ENCODE results near the gene CYTH3. TPM values are rescaled to one million over a fixed set of nuclear protein-coding genes. Genes with fewer than 3 reads are reported as not detected.

Gene CYTH3
- total and polyA plus RNA-seq, 2 donors (not counting 3 experiments of a cell fraction or from before 2014, with no cell fraction given), result 8.6 to 11.2 TPM

- dilution Hi-C loops (cut with MboI; ENCODE audit: extremely low pct_ligation_motif_present, low sequenced_read_pairs), result no loop called here
- FAIRE-seq, result no peak
- POLR2A ChIA-PET, result no interaction called here
Measured at GRCh38 chr7:6182993-6183392, 89.4 kb downstream of the CYTH3 start.

More at GRCh38 chr7:6182993-6183392, 89.4 kb downstream of the CYTH3 start:
- Histone ChIP-seq H3K4me3 (replicated peaks in 1 of 3; ENCODE audit: insufficient read depth in 1 of 3, low read depth in 1 of 3, low read length in 3 of 3) (no peak overlapping the region), H3K27me3 (ENCODE audit: control insufficient read depth in 2 of 2, insufficient read depth in 2 of 2, low read length in 2 of 2) (no peaks in the 10 kb centered on the region), H3K9ac (replicated peaks; ENCODE audit: extremely low read depth, insufficient read depth, low read length) (no peak overlapping the region), H3K9me1 (replicated peaks; ENCODE audit: control insufficient read depth, extremely low read depth, insufficient read depth, low read length) (no peaks in the 10 kb centered on the region), H3K4me2 (ENCODE audit: insufficient read depth, low read length) (no peak overlapping the region), H2AFZ (ENCODE audit: low read depth, low read length) (no peak overlapping the region), H3K27ac (ENCODE audit: insufficient read depth, low read depth, low read length) (no peak overlapping the region), H3K4me1 (ENCODE audit: control insufficient read depth, extremely low read depth, insufficient read depth, low read length) (peaks cover 5% of the 10 kb centered on the region), H3K79me2 (ENCODE audit: control insufficient read depth, insufficient read depth, low read length) (no peaks in the 10 kb centered on the region), H3K9me3 (replicated peaks; ENCODE audit: control insufficient read depth, insufficient read depth, low read length) (no peaks in the 10 kb centered on the region), H4K20me1 (replicated peaks; ENCODE audit: control insufficient read depth, extremely low read depth, insufficient read depth, low read length) (no peaks in the 10 kb centered on the region), H3K36me3 (ENCODE audit: control insufficient read depth in 2 of 2, extremely low read depth in 1 of 2, insufficient read depth in 2 of 2, low read length in 2 of 2) (no peaks in the 10 kb centered on the region)
- TF ChIP-seq POLR2A (IDR thresholded peaks at IDR 0.05; ENCODE audit: low read depth, low read length), result no peak
- TF ChIP-seq MYC (IDR thresholded peaks at IDR 0.05; ENCODE audit: low read depth, low read length), result no peak
- TF ChIP-seq MAX (IDR thresholded peaks at IDR 0.05; ENCODE audit: insufficient read depth, insufficient read length), result no peak
- no peak for TF ChIP-seq GATA2 (IDR thresholded peaks at IDR 0.05; ENCODE audit: insufficient read depth, insufficient read length, low read depth, low read length)
- TF ChIP-seq FOS (IDR thresholded peaks at IDR 0.05; ENCODE audit: borderline replicate concordance, insufficient read depth, low read length), result no peak
- TF ChIP-seq CTCF (IDR thresholded peaks at IDR 0.05; ENCODE audit: extremely low read depth in 1 of 2, insufficient read depth in 1 of 2, low read depth in 1 of 2, low read length in 2 of 2), result no peak
- TF ChIP-seq POLR2AphosphoS5 (IDR thresholded peaks at IDR 0.05; ENCODE audit: insufficient read depth, low read depth, low read length), result no peak
- TF ChIP-seq JUN (IDR thresholded peaks at IDR 0.05; ENCODE audit: borderline replicate concordance, insufficient read depth, insufficient read length, low read depth), result no peak
- TF ChIP-seq EZH2 (IDR thresholded peaks at IDR 0.05; ENCODE audit: borderline replicate concordance, low read depth, low read length, severe bottlenecking), result no peak
- no peak for DNase-seq (ENCODE audit: low read depth, low spot score)
- no TSS peak for BruUV-seq (replicated peaks)
- CTCF ChIA-PET, result interaction anchor here (0.5 kb wide), 1 partner anchor 167 kb away, joined by 3 read pairs; no protein-coding TSS in a partner anchor
- intact Hi-C loops (cut with micrococcal nuclease), result no loop called here

Data from endothelial cell of umbilical vein (primary cell).